Right cardiac atrium (tissue), 5 donors: ENCODE results near the gene OAS2. TPM values are rescaled to one million over a fixed set of nuclear protein-coding genes. Genes with fewer than 3 reads are reported as not detected.

Source experiments
- ATAC-seq, 2 donors: fragments of 200-7000 bp; cut with Tn5 transposase; one replicate each; pipeline versions ENCODE4 v1.8.0 to v1.9.1; 2020; ENCODE audit warnings: moderate library complexity in 2 of 2, mild to moderate bottlenecking in 1 of 2
- DNase-seq, 3 donors: peaks; one replicate each; pipeline ENCODE4 v3.0.0-alpha.2; 2020
- H3K27ac ChIP-seq: one replicate; pipeline ENCODE4 v1.5.1; 2013; ENCODE audit warnings: mild to moderate bottlenecking, low read length, control low read depth, moderate library complexity
- H3K27me3 ChIP-seq: one replicate; pipeline ENCODE4 v1.6.1; 2013; ENCODE audit not compliant: control insufficient read depth, insufficient read depth
- H3K4me1 ChIP-seq: one replicate; pipeline ENCODE4 v1.6.1; 2013; ENCODE audit warnings: low read length; ENCODE audit not compliant: control insufficient read depth, insufficient read depth
- H3K4me3 ChIP-seq: one replicate; pipeline ENCODE4 v1.5.1; 2013; ENCODE audit warnings: low read length, control low read depth
- H3K9me3 ChIP-seq: one replicate; pipeline ENCODE4 v1.6.1; 2013; ENCODE audit warnings: low read length; ENCODE audit not compliant: control insufficient read depth
- WGBS: extraction: QIAGEN DNeasy Blood & Tissue Kit; methylation state at CpG from one replicate; pipeline ENCODE4 v1.1.7; 2013; 5-methylcytosine and 5-hydroxymethylcytosine counted together
- intact Hi-C, 4 donors: fragments of 100-400 bp; cut with DNase I; formaldehyde crosslinking; loops; one replicate each; pipeline versions ENCODE4 v1.11.0 to v1.14.0; 2022 to 2023
- polyA plus RNA-seq: library from polyadenylated mRNA; stranded (reverse); fragments of 200-250 nt; gene quantifications from one replicate; pipeline ENCODE4 v1.2.3, GENCODE V29; 2013
- total RNA-seq, 4 donors: library from RNA; stranded (reverse); fragmentation: NEBNext Ultra II Directional; extraction: Animal tissue kit (Norgen Biotek cat#: 25700); gene quantifications; one replicate each; pipeline ENCODE4 v1.2.1, GENCODE V29; 2021
- donor health status: healthy with polysubstance abuse.
- donor health status: DM: no; HTN: yes; CAD: no.
- donor health status: DM: no; HTN: no; CAD: no.
- donor health status: DM: no; HTN: yes; CAD: no; lungs with severe emphysema.
- donor health status: DM: yes; HTN: yes; CAD: no.

Gene OAS2
- total and polyA plus RNA-seq, 5 donors: 4.1 to 13.7 (median 8.5) TPM

DNA sequence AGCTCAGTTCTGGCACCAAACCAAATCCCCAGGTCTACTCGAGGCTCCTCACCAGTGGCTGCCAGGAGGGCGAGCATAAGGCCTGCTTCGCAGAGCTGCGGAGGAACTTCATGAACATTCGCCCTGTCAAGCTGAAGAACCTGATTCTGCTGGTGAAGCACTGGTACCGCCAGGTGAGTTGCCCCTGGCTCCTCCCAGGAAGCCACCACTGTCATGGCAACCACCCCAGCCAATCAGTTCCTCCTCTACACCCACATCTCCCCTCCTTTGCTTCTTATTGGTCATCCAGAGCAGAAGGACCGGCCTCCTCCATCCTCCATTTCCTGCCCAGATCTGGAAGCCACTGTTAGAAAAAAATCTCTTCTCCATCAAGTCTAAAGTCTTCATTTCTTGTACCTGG is 17.2 kb upstream of the OAS2 start:
- 86% methylated on average over 7 of the region's 7 CpGs for WGBS
- no peak overlapping the region for H3K4me3 ChIP-seq
- no peaks in the 10 kb centered on the region for H3K9me3 ChIP-seq
- ATAC-seq: no peak
- no peak for DNase-seq
- intact Hi-C loops: no loop called here
- H3K27me3 ChIP-seq: no peaks in the 10 kb centered on the region
- H3K27ac ChIP-seq: no peak overlapping the region
- H3K4me1 ChIP-seq: no peaks in the 10 kb centered on the region

- no peak for ATAC-seq
- no peaks in the 10 kb centered on the region for H3K27me3 ChIP-seq
- intact Hi-C loops: no loop called here
- H3K4me3 ChIP-seq: no peak overlapping the region
- H3K27ac ChIP-seq: no peak overlapping the region
- WGBS: 87% methylated on average over 4 of the region's 4 CpGs
- H3K4me1 ChIP-seq: no peaks in the 10 kb centered on the region
- no peaks in the 10 kb centered on the region for H3K9me3 ChIP-seq
- DNase-seq: no peak
Observed at GRCh38 chr12:112961536-112961935, 16.8 kb upstream of the OAS2 start.

- intact Hi-C loops: no loop called here
- no peaks in the 10 kb centered on the region for H3K27me3 ChIP-seq
- H3K9me3 ChIP-seq: no peaks in the 10 kb centered on the region
- ATAC-seq (no peak), DNase-seq (no peak)
- WGBS: 95% methylated on average over 7 of the region's 7 CpGs
- no peak overlapping the region for H3K27ac ChIP-seq
- no peaks in the 10 kb centered on the region for H3K4me1 ChIP-seq
- no peak overlapping the region for H3K4me3 ChIP-seq
Observed at GRCh38 chr12:112962561-112962960, 15.8 kb upstream of the OAS2 start.

GRCh38 chr12:112963227-112963861 is 15.0 kb upstream of the OAS2 start:
- H3K4me1 ChIP-seq: no peaks in the 10 kb centered on the region
- 84% methylated on average over 14 of the region's 14 CpGs for WGBS
- DNase-seq: no peak

GRCh38 chr12:112964067-112964670 is 14.2 kb upstream of the OAS2 start:
- H3K9me3 ChIP-seq: no peaks in the 10 kb centered on the region
- WGBS: 94% methylated on average over 6 of the region's 6 CpGs
- H3K27ac ChIP-seq: no peak overlapping the region
- no peaks in the 10 kb centered on the region for H3K27me3 ChIP-seq
- DNase-seq (no peak), ATAC-seq (no peak)
- no peak overlapping the region for H3K4me3 ChIP-seq
- intact Hi-C loops: no loop called here
- no peaks in the 10 kb centered on the region for H3K4me1 ChIP-seq

More at GRCh38 chr12:112963227-112963861, 15.0 kb upstream of the OAS2 start:
- Histone ChIP-seq H3K27ac (no peak overlapping the region), H3K4me3 (no peak overlapping the region), H3K9me3 (no peaks in the 10 kb centered on the region), H3K27me3 (no peaks in the 10 kb centered on the region)
- intact Hi-C loops: no loop called here
- ATAC-seq: no peak

GRCh38 chr12:112964915-112965314 is 13.4 kb upstream of the OAS2 start:
- no peaks in the 10 kb centered on the region for H3K4me1 ChIP-seq
- no peak overlapping the region for H3K27ac ChIP-seq
- WGBS: 85% methylated on average over 4 of the region's 4 CpGs
- H3K4me3 ChIP-seq: no peak overlapping the region
- no peaks in the 10 kb centered on the region for H3K9me3 ChIP-seq
- intact Hi-C loops: no loop called here
- ATAC-seq: no peak
- DNase-seq: no peak
- H3K27me3 ChIP-seq: no peaks in the 10 kb centered on the region

GRCh38 chr12:112965643-112966042 is 12.7 kb upstream of the OAS2 start:
- no peaks in the 10 kb centered on the region for H3K4me1 ChIP-seq
- WGBS: 93% methylated on average over 15 of the region's 15 CpGs
- ATAC-seq (no peak), DNase-seq (no peak)
- no peak overlapping the region for H3K4me3 ChIP-seq
- H3K9me3 ChIP-seq: no peaks in the 10 kb centered on the region
- no peak overlapping the region for H3K27ac ChIP-seq
- no peaks in the 10 kb centered on the region for H3K27me3 ChIP-seq
- intact Hi-C loops: no loop called here

GRCh38 chr12:112967306-112967705 is 11.0 kb upstream of the OAS2 start:
- ATAC-seq: no peak
- peak in 1 of 3 donors; percentile 22 for DNase-seq

DNA sequence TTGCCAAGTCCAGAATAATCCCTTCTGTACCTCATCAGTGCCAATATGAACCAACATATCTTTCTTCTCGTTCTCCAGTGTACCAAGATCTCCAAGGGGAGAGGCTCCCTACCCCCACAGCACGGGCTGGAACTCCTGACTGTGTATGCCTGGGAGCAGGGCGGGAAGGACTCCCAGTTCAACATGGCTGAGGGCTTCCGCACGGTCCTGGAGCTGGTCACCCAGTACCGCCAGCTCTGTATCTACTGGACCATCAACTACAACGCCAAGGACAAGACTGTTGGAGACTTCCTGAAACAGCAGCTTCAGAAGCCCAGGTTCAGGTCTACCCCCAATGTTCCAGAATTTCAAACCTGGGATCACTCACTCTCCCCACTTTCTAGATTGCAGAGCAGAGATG is 10.5 kb upstream of the OAS2 start:
- no peak overlapping the region for H3K27ac ChIP-seq
- no peak for DNase-seq
- H3K9me3 ChIP-seq: no peaks in the 10 kb centered on the region
- ATAC-seq: no peak
- H3K4me1 ChIP-seq: no peaks in the 10 kb centered on the region
- H3K4me3 ChIP-seq: no peak overlapping the region
- intact Hi-C loops: no loop called here
- H3K27me3 ChIP-seq: no peaks in the 10 kb centered on the region
- WGBS: 94% methylated on average over 7 of the region's 7 CpGs

More at GRCh38 chr12:112967306-112967705, 11.0 kb upstream of the OAS2 start:
- H3K4me3 ChIP-seq: no peak overlapping the region
- 88% methylated on average over 9 of the region's 9 CpGs for WGBS
- no peaks in the 10 kb centered on the region for H3K9me3 ChIP-seq
- no peak overlapping the region for H3K27ac ChIP-seq
- intact Hi-C loops: no loop called here
- no peaks in the 10 kb centered on the region for H3K27me3 ChIP-seq
- H3K4me1 ChIP-seq: no peaks in the 10 kb centered on the region

GRCh38 chr12:112969547-112970306 is 8.6 kb upstream of the OAS2 start:
- WGBS: 92% methylated on average over 8 of the region's 8 CpGs
- no peaks in the 10 kb centered on the region for H3K9me3 ChIP-seq
- no peak overlapping the region for H3K4me3 ChIP-seq
- no peaks in the 10 kb centered on the region for H3K27me3 ChIP-seq
- H3K27ac ChIP-seq: no peak overlapping the region
- DNase-seq (peak in 1 of 3 donors; percentile 20), ATAC-seq (no peak)
- intact Hi-C loops: no loop called here
- no peaks in the 10 kb centered on the region for H3K4me1 ChIP-seq

GRCh38 chr12:112970391-112970790 is 7.9 kb upstream of the OAS2 start:
- Histone ChIP-seq H3K4me1 (no peaks in the 10 kb centered on the region), H3K27ac (no peak overlapping the region), H3K4me3 (no peak overlapping the region), H3K27me3 (no peaks in the 10 kb centered on the region), H3K9me3 (no peaks in the 10 kb centered on the region)
- intact Hi-C loops: no loop called here
- DNase-seq: no peak
- ATAC-seq: no peak
- 84% methylated on average over 2 of the region's 2 CpGs for WGBS
